Brain microvascular endothelial cell (primary cell): Measurements from ENCODE around the gene SREBF2.

Source experiments
- DNase-seq: peaks from one replicate; pipeline ENCODE4 v3.0.0-alpha.2; 2020
- H3K27ac ChIP-seq: fragments of 250-450 bp; sonication (Bioruptor Pico); 2 replicates; pipeline ENCODE4 v1.5.1; 2020; ENCODE audit warnings: mild to moderate bottlenecking, moderate library complexity
- H3K27me3 ChIP-seq: fragments of 250-450 bp; sonication (Bioruptor Pico); replicated peaks from 2 replicates; pipeline ENCODE4 v1.5.1; 2020; ENCODE audit warnings: mild to moderate bottlenecking
- H3K36me3 ChIP-seq: fragments of 250-450 bp; sonication (Bioruptor Pico); replicated peaks from 2 replicates; pipeline ENCODE4 v1.5.1; 2020; ENCODE audit warnings: mild to moderate bottlenecking
- H3K4me3 ChIP-seq: 2 replicates; pipeline ENCODE4 v1.5.1; 2011; ENCODE audit warnings: low read depth, mild to moderate bottlenecking, control low read depth, low read length, moderate library complexity
- CTCF ChIP-seq: IDR thresholded peaks from 2 replicates; pipeline ENCODE4 v1.5.1; 2011; ENCODE audit warnings: low read depth, mild to moderate bottlenecking, moderate library complexity, low read length, control low read depth, inconsistent platforms; ENCODE audit errors: missing control alignments
- in situ Hi-C: cut with HindIII; loops from 2 replicates; pipeline ENCODE4 v1.10.0; 2017; ENCODE audit warnings: low sequenced_read_pairs, low pct_ligation_motif_present

SREBF2 gene

GRCh38 chr22:41915786-41916493, 83.0 kb downstream of the SREBF2 start:
- DNase-seq: no peak
- H3K27me3 ChIP-seq: peaks cover 54% of the 10 kb centered on the region
- no peak for TF ChIP-seq CTCF
- H3K27ac ChIP-seq: no peak overlapping the region
- H3K4me3 ChIP-seq: no peak overlapping the region
- in situ Hi-C loops: no loop called here
- H3K36me3 ChIP-seq: no peaks in the 10 kb centered on the region

GRCh38 chr22:41916745-41917358, 83.9 kb downstream of the SREBF2 start:
- in situ Hi-C loops: no loop called here
- no peak for TF ChIP-seq CTCF
- Histone ChIP-seq H3K36me3 (no peaks in the 10 kb centered on the region), H3K4me3 (no peak overlapping the region), H3K27me3 (peaks cover 45% of the 10 kb centered on the region), H3K27ac (no peak overlapping the region)
- no peak for DNase-seq

- Histone ChIP-seq H3K27ac (no peak overlapping the region), H3K4me3 (no peak overlapping the region), H3K27me3 (peaks cover 39% of the 10 kb centered on the region), H3K36me3 (no peaks in the 10 kb centered on the region)
- in situ Hi-C loops: no loop called here
- TF ChIP-seq CTCF: no peak
- no peak for DNase-seq
Observed at GRCh38 chr22:41917375-41917902, 84.5 kb downstream of the SREBF2 start.

GRCh38 chr22:41917903-41918791, 85.2 kb downstream of the SREBF2 start:
- DNase-seq: peak; percentile 29
- in situ Hi-C loops: no loop called here
- Histone ChIP-seq H3K4me3 (no peak overlapping the region), H3K27me3 (peaks cover 32% of the 10 kb centered on the region), H3K27ac (no peak overlapping the region), H3K36me3 (no peaks in the 10 kb centered on the region)
- no peak for TF ChIP-seq CTCF

GRCh38 chr22:41919357-41920224, 86.7 kb downstream of the SREBF2 start:
- Histone ChIP-seq H3K4me3 (peak overlapping the region; percentile 49), H3K36me3 (no peaks in the 10 kb centered on the region), H3K27ac (no peak overlapping the region), H3K27me3 (peaks cover 21% of the 10 kb centered on the region)
- no peak for TF ChIP-seq CTCF
- in situ Hi-C loops: no loop called here
- DNase-seq: peak; percentile 17
